ENCODE results near the gene HSPB9.

HSPB9 gene

GRCh38 chr17:42163696-42164407, 41.2 kb downstream of the HSPB9 start:
- H2BK5ac ChIP-seq (ENCODE audit: low read length) = no peak overlapping the region
- H3K23ac ChIP-seq (ENCODE audit: low read length) = no peak overlapping the region
- no peaks in the 10 kb centered on the region for H3K36me3 ChIP-seq (ENCODE audit: control insufficient read depth, insufficient read depth, low read length)
- H3K27me3 ChIP-seq (ENCODE audit: insufficient read depth, low read length, poor library complexity) = no peaks in the 10 kb centered on the region
- H2BK120ac ChIP-seq (ENCODE audit: low read depth, low read length) = no peak overlapping the region
- no peak overlapping the region for H4K8ac ChIP-seq (ENCODE audit: low read depth, low read length)
- WGBS (ENCODE audit: extremely low coverage, insufficient coverage, low lambda C conversion rate) = no CpG with 5 or more reads among the region's 22 CpGs
- no peaks in the 10 kb centered on the region for H3K79me2 ChIP-seq (ENCODE audit: control insufficient read depth, insufficient read depth, low read length)
- no peak overlapping the region for H3K9ac ChIP-seq (ENCODE audit: low read length)
- H3K4me1 ChIP-seq (ENCODE audit: control insufficient read depth, low read depth, low read length) = no peaks in the 10 kb centered on the region
- H3K4me3 ChIP-seq (ENCODE audit: low read length) = no peak overlapping the region
- no peak overlapping the region for H2AK5ac ChIP-seq (ENCODE audit: low read length)
- no peak overlapping the region for H3K56ac ChIP-seq (ENCODE audit: low read length)
- no peak overlapping the region for H3K18ac ChIP-seq (ENCODE audit: low read length)
- no peak overlapping the region for H4K5ac ChIP-seq (ENCODE audit: low read length)
- no peak overlapping the region for H3K4me2 ChIP-seq (ENCODE audit: low read length)
- no peak for DNase-seq
- H2BK15ac ChIP-seq (replicated peaks; ENCODE audit: low read depth) = no peak overlapping the region
- H3K27ac ChIP-seq (ENCODE audit: low read depth, low read length) = no peak overlapping the region
- no peaks in the 10 kb centered on the region for H3K79me1 ChIP-seq (ENCODE audit: low read length)
- no peak overlapping the region for H3K4ac ChIP-seq (ENCODE audit: low read depth, low read length)

GRCh38 chr17:42165751-42166150, 43.1 kb downstream of the HSPB9 start:
- no peak overlapping the region for H2BK120ac ChIP-seq (ENCODE audit: low read depth, low read length)
- H3K4me2 ChIP-seq (ENCODE audit: low read length) = no peak overlapping the region
- no peak overlapping the region for H3K4me3 ChIP-seq (ENCODE audit: low read length)
- H2BK15ac ChIP-seq (replicated peaks; ENCODE audit: low read depth) = no peak overlapping the region
- H2AK5ac ChIP-seq (ENCODE audit: low read length) = no peak overlapping the region
- no peak overlapping the region for H4K8ac ChIP-seq (ENCODE audit: low read depth, low read length)
- no peaks in the 10 kb centered on the region for H3K79me2 ChIP-seq (ENCODE audit: control insufficient read depth, insufficient read depth, low read length)
- H3K9ac ChIP-seq (ENCODE audit: low read length) = no peak overlapping the region
- no peaks in the 10 kb centered on the region for H3K4me1 ChIP-seq (ENCODE audit: control insufficient read depth, low read depth, low read length)
- H3K27ac ChIP-seq (ENCODE audit: low read depth, low read length) = no peak overlapping the region
- no peak overlapping the region for H3K23ac ChIP-seq (ENCODE audit: low read length)
- H3K56ac ChIP-seq (ENCODE audit: low read length) = no peak overlapping the region
- no peak overlapping the region for H3K4ac ChIP-seq (ENCODE audit: low read depth, low read length)
- no peak overlapping the region for H3K18ac ChIP-seq (ENCODE audit: low read length)
- H2BK5ac ChIP-seq (ENCODE audit: low read length) = no peak overlapping the region
- no peak overlapping the region for H4K5ac ChIP-seq (ENCODE audit: low read length)
- H3K27me3 ChIP-seq (ENCODE audit: insufficient read depth, low read length, poor library complexity) = no peaks in the 10 kb centered on the region
- no peak for DNase-seq
- WGBS (ENCODE audit: extremely low coverage, insufficient coverage, low lambda C conversion rate) = no CpG with 5 or more reads among the region's 6 CpGs
- no peaks in the 10 kb centered on the region for H3K79me1 ChIP-seq (ENCODE audit: low read length)
- no peaks in the 10 kb centered on the region for H3K36me3 ChIP-seq (ENCODE audit: control insufficient read depth, insufficient read depth, low read length)

GRCh38 chr17:42166196-42166763, 43.7 kb downstream of the HSPB9 start:
- Histone ChIP-seq H3K79me1 (ENCODE audit: low read length) (no peaks in the 10 kb centered on the region), H2BK120ac (ENCODE audit: low read depth, low read length) (no peak overlapping the region), H3K4me3 (ENCODE audit: low read length) (no peak overlapping the region), H3K27ac (ENCODE audit: low read depth, low read length) (no peak overlapping the region), H3K18ac (ENCODE audit: low read length) (no peak overlapping the region), H3K4me1 (ENCODE audit: control insufficient read depth, low read depth, low read length) (no peaks in the 10 kb centered on the region), H3K79me2 (ENCODE audit: control insufficient read depth, insufficient read depth, low read length) (no peaks in the 10 kb centered on the region), H3K4ac (ENCODE audit: low read depth, low read length) (no peak overlapping the region), H4K8ac (ENCODE audit: low read depth, low read length) (no peak overlapping the region), H3K27me3 (ENCODE audit: insufficient read depth, low read length, poor library complexity) (no peaks in the 10 kb centered on the region), H3K4me2 (ENCODE audit: low read length) (no peak overlapping the region), H3K9ac (ENCODE audit: low read length) (no peak overlapping the region), H4K5ac (ENCODE audit: low read length) (no peak overlapping the region), H3K23ac (ENCODE audit: low read length) (no peak overlapping the region), H2AK5ac (ENCODE audit: low read length) (no peak overlapping the region), H2BK5ac (ENCODE audit: low read length) (no peak overlapping the region), H2BK15ac (replicated peaks; ENCODE audit: low read depth) (no peak overlapping the region), H3K56ac (ENCODE audit: low read length) (no peak overlapping the region), H3K36me3 (ENCODE audit: control insufficient read depth, insufficient read depth, low read length) (no peaks in the 10 kb centered on the region)
- no peak for DNase-seq
- no CpG with 5 or more reads among the region's 19 CpGs for WGBS (ENCODE audit: extremely low coverage, insufficient coverage, low lambda C conversion rate)

DNA sequence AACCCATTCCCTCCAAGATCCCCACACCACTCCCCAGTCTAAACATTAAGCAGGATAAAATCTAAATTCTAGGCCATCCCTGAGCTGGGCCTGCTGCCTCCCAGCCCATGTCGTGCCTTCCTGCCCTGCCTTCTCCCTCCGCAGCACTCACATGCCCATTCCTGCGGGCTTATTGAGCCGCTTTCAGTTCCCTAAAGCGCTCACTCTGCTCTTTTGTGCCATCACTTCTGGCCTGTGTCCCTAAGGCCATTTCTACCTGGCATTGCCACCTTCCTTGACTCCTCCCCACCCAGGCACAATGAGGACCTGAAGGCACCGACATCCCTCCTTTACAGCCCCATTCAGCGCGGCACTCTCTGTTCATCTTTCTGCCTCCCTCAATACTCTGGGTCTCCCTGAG, 45.2 kb downstream of the HSPB9 start:
- Histone ChIP-seq H3K27ac (ENCODE audit: low read depth, low read length) (no peak overlapping the region), H3K4me2 (ENCODE audit: low read length) (no peak overlapping the region), H3K36me3 (ENCODE audit: control insufficient read depth, insufficient read depth, low read length) (no peaks in the 10 kb centered on the region), H3K4me1 (ENCODE audit: control insufficient read depth, low read depth, low read length) (no peaks in the 10 kb centered on the region), H4K5ac (ENCODE audit: low read length) (no peak overlapping the region), H2AK5ac (ENCODE audit: low read length) (no peak overlapping the region), H3K27me3 (ENCODE audit: insufficient read depth, low read length, poor library complexity) (no peaks in the 10 kb centered on the region), H3K23ac (ENCODE audit: low read length) (no peak overlapping the region), H4K8ac (ENCODE audit: low read depth, low read length) (no peak overlapping the region), H3K9ac (ENCODE audit: low read length) (no peak overlapping the region), H2BK5ac (ENCODE audit: low read length) (no peak overlapping the region), H3K56ac (ENCODE audit: low read length) (no peak overlapping the region), H3K4ac (ENCODE audit: low read depth, low read length) (no peak overlapping the region), H3K79me2 (ENCODE audit: control insufficient read depth, insufficient read depth, low read length) (no peaks in the 10 kb centered on the region), H3K18ac (ENCODE audit: low read length) (no peak overlapping the region), H3K4me3 (ENCODE audit: low read length) (no peak overlapping the region), H3K79me1 (ENCODE audit: low read length) (no peaks in the 10 kb centered on the region), H2BK15ac (replicated peaks; ENCODE audit: low read depth) (no peak overlapping the region), H2BK120ac (ENCODE audit: low read depth, low read length) (no peak overlapping the region)
- WGBS (ENCODE audit: extremely low coverage, insufficient coverage, low lambda C conversion rate) = no CpG with 5 or more reads among the region's 8 CpGs
- no peak for DNase-seq

DNA sequence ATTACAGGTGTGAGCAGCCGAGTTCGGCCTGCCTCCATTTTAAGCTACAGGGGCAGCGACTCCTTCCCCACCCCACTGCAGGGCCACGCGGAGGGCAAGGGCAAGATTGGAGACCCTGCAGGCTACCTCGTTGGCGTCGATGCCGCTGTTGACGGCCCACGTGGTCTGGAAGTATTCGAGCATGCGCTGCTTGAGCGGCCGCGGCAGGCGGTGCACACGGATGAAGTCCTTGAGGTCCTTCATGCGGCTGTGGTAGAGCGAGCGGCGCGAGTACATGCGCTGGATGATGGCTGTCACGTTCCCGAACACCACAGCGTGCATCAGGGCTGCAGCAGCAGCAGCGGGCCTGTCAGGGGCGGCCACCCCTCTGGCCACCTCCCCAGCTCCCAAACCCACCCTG, 46.7 kb downstream of the HSPB9 start:
- H3K56ac ChIP-seq (ENCODE audit: low read length) = no peak overlapping the region
- H3K4me2 ChIP-seq (ENCODE audit: low read length) = no peak overlapping the region
- H3K27ac ChIP-seq (ENCODE audit: low read depth, low read length) = no peak overlapping the region
- no peaks in the 10 kb centered on the region for H3K79me2 ChIP-seq (ENCODE audit: control insufficient read depth, insufficient read depth, low read length)
- no peak overlapping the region for H3K9ac ChIP-seq (ENCODE audit: low read length)
- H2BK15ac ChIP-seq (replicated peaks; ENCODE audit: low read depth) = no peak overlapping the region
- no peaks in the 10 kb centered on the region for H3K4me1 ChIP-seq (ENCODE audit: control insufficient read depth, low read depth, low read length)
- no peak overlapping the region for H3K23ac ChIP-seq (ENCODE audit: low read length)
- H4K5ac ChIP-seq (ENCODE audit: low read length) = no peak overlapping the region
- no peaks in the 10 kb centered on the region for H3K27me3 ChIP-seq (ENCODE audit: insufficient read depth, low read length, poor library complexity)
- no peak overlapping the region for H4K8ac ChIP-seq (ENCODE audit: low read depth, low read length)
- H3K18ac ChIP-seq (ENCODE audit: low read length) = no peak overlapping the region
- H2BK120ac ChIP-seq (ENCODE audit: low read depth, low read length) = no peak overlapping the region
- no peak overlapping the region for H3K4me3 ChIP-seq (ENCODE audit: low read length)
- H2AK5ac ChIP-seq (ENCODE audit: low read length) = no peak overlapping the region
- DNase-seq = no peak
- H3K79me1 ChIP-seq (ENCODE audit: low read length) = no peaks in the 10 kb centered on the region
- H2BK5ac ChIP-seq (ENCODE audit: low read length) = no peak overlapping the region
- WGBS (ENCODE audit: extremely low coverage, insufficient coverage, low lambda C conversion rate) = no CpG with 5 or more reads among the region's 29 CpGs
- H3K4ac ChIP-seq (ENCODE audit: low read depth, low read length) = no peak overlapping the region
- H3K36me3 ChIP-seq (ENCODE audit: control insufficient read depth, insufficient read depth, low read length) = no peaks in the 10 kb centered on the region

- no CpG with 5 or more reads among the region's 11 CpGs for WGBS (ENCODE audit: extremely low coverage, insufficient coverage, low lambda C conversion rate)
- Histone ChIP-seq H2BK120ac (ENCODE audit: low read depth, low read length) (no peak overlapping the region), H3K27ac (ENCODE audit: low read depth, low read length) (no peak overlapping the region), H3K4me1 (ENCODE audit: control insufficient read depth, low read depth, low read length) (no peaks in the 10 kb centered on the region), H3K18ac (ENCODE audit: low read length) (no peak overlapping the region), H4K5ac (ENCODE audit: low read length) (no peak overlapping the region), H3K4me3 (ENCODE audit: low read length) (no peak overlapping the region), H2AK5ac (ENCODE audit: low read length) (no peak overlapping the region), H2BK15ac (replicated peaks; ENCODE audit: low read depth) (no peak overlapping the region), H3K27me3 (ENCODE audit: insufficient read depth, low read length, poor library complexity) (no peaks in the 10 kb centered on the region), H3K36me3 (ENCODE audit: control insufficient read depth, insufficient read depth, low read length) (no peaks in the 10 kb centered on the region), H3K23ac (ENCODE audit: low read length) (no peak overlapping the region), H4K8ac (ENCODE audit: low read depth, low read length) (no peak overlapping the region), H3K9ac (ENCODE audit: low read length) (no peak overlapping the region), H3K56ac (ENCODE audit: low read length) (no peak overlapping the region), H2BK5ac (ENCODE audit: low read length) (no peak overlapping the region), H3K79me1 (ENCODE audit: low read length) (no peaks in the 10 kb centered on the region), H3K79me2 (ENCODE audit: control insufficient read depth, insufficient read depth, low read length) (no peaks in the 10 kb centered on the region), H3K4me2 (ENCODE audit: low read length) (no peak overlapping the region), H3K4ac (ENCODE audit: low read depth, low read length) (no peak overlapping the region)
- DNase-seq = peak; percentile 58
Measured at GRCh38 chr17:42171831-42172230, 49.2 kb downstream of the HSPB9 start.
